ENCODE measurements around the gene TRIM29.

GRCh38 chr11:120170741-120171261 is 32.9 kb upstream of the TRIM29 start:
- TF ChIP-seq CTCF (IDR thresholded peaks at IDR 0.05) = no peak
- TF ChIP-seq POLR2A (IDR thresholded peaks at IDR 0.05) = no peak
